SK-N-SH (cell line): ENCODE measurements around the gene NAP1L1.

Experiments
- EP300 ChIP-seq, 2 experiments: IDR thresholded peaks; 2 replicates each; pipeline versions ENCODE4 v1.4.0 to v1.6.1; 2012; ENCODE audit warnings: borderline replicate concordance in 1 of 2, low read depth in 1 of 2, low read length in 1 of 2
- EZH2phosphoT487 ChIP-seq: fragments of 200-600 bp; sonication (generic); IDR thresholded peaks from 2 replicates; pipeline ENCODE4 v1.6.1; 2017; ENCODE audit warnings: low read depth, mixed run types, mild to moderate bottlenecking, antibody characterized with exemption, moderate library complexity, borderline replicate concordance
- FOXJ3 ChIP-seq: sonication (generic); formaldehyde crosslinking; IDR thresholded peaks from 2 replicates; pipeline ENCODE4 v1.5.1; 2020; ENCODE audit warnings: mild to moderate bottlenecking, missing genetic modification reagents
- FOXM1 ChIP-seq: IDR thresholded peaks from 2 replicates; pipeline ENCODE4 v1.4.0; 2012; ENCODE audit warnings: low read depth, mild to moderate bottlenecking
- JUND ChIP-seq: IDR thresholded peaks from 2 replicates; pipeline ENCODE4 v1.4.0; 2012
- MXI1 ChIP-seq: IDR thresholded peaks from 2 replicates; pipeline ENCODE4 v1.6.1; 2012; ENCODE audit warnings: mild to moderate bottlenecking, low read depth, low read length, improper control_type of control experiment
- NFIC ChIP-seq: IDR thresholded peaks from 2 replicates; pipeline ENCODE4 v1.4.0; 2012; ENCODE audit warnings: borderline replicate concordance
- POLR2AphosphoS5 ChIP-seq: IDR thresholded peaks from 2 replicates; pipeline ENCODE4 v1.6.1; 2012; ENCODE audit warnings: low read depth, low read length
- RAD21 ChIP-seq: IDR thresholded peaks from 2 replicates; pipeline ENCODE4 v1.6.1; 2012; ENCODE audit warnings: mild to moderate bottlenecking, low read length
- TEAD4 ChIP-seq: IDR thresholded peaks from 2 replicates; pipeline ENCODE4 v1.4.0; 2012; ENCODE audit warnings: mild to moderate bottlenecking, borderline replicate concordance; ENCODE audit not compliant: insufficient read depth
- YY1 ChIP-seq: IDR thresholded peaks from 2 replicates; pipeline ENCODE4 v1.4.0; 2012; ENCODE audit warnings: low read depth, mild to moderate bottlenecking
- TF ChIP-seq, protein P1 (sequence below): fragments of 150-350 bp; IDR thresholded peaks from 2 replicates; pipeline ENCODE4 v1.6.1; 2017; ENCODE audit warnings: antibody characterized with exemption, low read length, low read depth, borderline replicate concordance
- TF ChIP-seq, protein P2 (sequence below): fragments of 200-600 bp; sonication (generic); IDR thresholded peaks from 2 replicates; pipeline ENCODE4 v1.6.1; 2017; ENCODE audit warnings: antibody characterized with exemption, mild to moderate bottlenecking, moderate library complexity
- TF ChIP-seq, protein P3 (sequence below): IDR thresholded peaks from 2 replicates; pipeline ENCODE4 v1.4.0; 2012; ENCODE audit warnings: low read depth

DNA sequence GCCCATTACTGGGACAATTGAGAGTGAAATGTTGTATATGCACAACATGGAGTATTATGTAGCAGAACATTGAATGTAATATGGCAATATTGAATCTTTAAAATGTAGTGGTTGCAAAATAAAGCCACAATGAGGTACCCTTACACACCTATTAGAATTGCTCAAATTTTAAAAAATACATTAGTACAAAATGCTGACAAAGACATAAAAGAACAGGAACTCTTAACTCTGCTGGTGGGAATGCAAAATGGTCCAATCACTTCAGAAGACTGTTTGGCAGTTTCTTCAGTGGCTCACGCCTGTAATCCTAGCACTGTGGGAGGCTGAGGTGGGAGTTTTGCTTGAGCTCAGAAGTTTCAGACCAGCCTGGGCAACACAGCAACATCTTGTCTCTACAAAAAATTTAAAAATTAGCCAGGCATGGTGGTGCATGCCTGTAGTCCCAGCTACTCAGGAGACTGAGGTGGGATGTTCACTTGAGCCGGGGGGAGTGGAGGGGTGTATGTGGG lies 6.8 kb upstream of the NAP1L1 start:
- TF ChIP-seq FOXM1 (no peak), EZH2phosphoT487 (no peak), MXI1 (no peak), EP300 (IDR thresholded peaks at IDR 0.05; ENCODE audit: borderline replicate concordance in 1 of 2, low read depth in 1 of 2, low read length in 1 of 2) (no peak), YY1 (no peak), POLR2AphosphoS5 (no peak), NFIC (no peak), TEAD4 (no peak), RAD21 (no peak), FOXJ3 (no peak), JUND (no peak)
- TF ChIP-seq, protein P1, sequence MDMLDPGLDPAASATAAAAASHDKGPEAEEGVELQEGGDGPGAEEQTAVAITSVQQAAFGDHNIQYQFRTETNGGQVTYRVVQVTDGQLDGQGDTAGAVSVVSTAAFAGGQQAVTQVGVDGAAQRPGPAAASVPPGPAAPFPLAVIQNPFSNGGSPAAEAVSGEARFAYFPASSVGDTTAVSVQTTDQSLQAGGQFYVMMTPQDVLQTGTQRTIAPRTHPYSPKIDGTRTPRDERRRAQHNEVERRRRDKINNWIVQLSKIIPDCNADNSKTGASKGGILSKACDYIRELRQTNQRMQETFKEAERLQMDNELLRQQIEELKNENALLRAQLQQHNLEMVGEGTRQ, result no peak
- TF ChIP-seq, protein P2, sequence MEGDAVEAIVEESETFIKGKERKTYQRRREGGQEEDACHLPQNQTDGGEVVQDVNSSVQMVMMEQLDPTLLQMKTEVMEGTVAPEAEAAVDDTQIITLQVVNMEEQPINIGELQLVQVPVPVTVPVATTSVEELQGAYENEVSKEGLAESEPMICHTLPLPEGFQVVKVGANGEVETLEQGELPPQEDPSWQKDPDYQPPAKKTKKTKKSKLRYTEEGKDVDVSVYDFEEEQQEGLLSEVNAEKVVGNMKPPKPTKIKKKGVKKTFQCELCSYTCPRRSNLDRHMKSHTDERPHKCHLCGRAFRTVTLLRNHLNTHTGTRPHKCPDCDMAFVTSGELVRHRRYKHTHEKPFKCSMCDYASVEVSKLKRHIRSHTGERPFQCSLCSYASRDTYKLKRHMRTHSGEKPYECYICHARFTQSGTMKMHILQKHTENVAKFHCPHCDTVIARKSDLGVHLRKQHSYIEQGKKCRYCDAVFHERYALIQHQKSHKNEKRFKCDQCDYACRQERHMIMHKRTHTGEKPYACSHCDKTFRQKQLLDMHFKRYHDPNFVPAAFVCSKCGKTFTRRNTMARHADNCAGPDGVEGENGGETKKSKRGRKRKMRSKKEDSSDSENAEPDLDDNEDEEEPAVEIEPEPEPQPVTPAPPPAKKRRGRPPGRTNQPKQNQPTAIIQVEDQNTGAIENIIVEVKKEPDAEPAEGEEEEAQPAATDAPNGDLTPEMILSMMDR, result no peak
- TF ChIP-seq, protein P3, sequence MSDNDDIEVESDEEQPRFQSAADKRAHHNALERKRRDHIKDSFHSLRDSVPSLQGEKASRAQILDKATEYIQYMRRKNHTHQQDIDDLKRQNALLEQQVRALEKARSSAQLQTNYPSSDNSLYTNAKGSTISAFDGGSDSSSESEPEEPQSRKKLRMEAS, result no peak
